ENCODE data around the gene ARFIP1. TPM values are rescaled to one million over a fixed set of nuclear protein-coding genes. Genes with fewer than 3 reads are reported as not detected.

Gene ARFIP1
- total and polyA plus RNA-seq, 2 of the 8 experiments (the other 6 are each of a cell fraction or from before 2014, with no cell fraction given) = 13.5 to 38.0 TPM

GRCh38 chr4:152731997-152732396, 47.8 kb upstream of the ARFIP1 start:
- Histone ChIP-seq H2BK12ac (ENCODE audit: low read depth, low read length) (no peak overlapping the region), H3K4me2 (ENCODE audit: insufficient read depth in 1 of 2, low read depth in 2 of 2, low read length in 2 of 2) (no peak overlapping the region), H2BK5ac (ENCODE audit: low read depth, low read length) (no peak overlapping the region), H3K23me2 (ENCODE audit: low read depth, low read length) (no peaks in the 10 kb centered on the region; the same call in 1 of the 2 replicates), H2BK15ac (ENCODE audit: low read length) (no peak overlapping the region), H3K23ac (ENCODE audit: insufficient read length) (no peak overlapping the region), H3K9ac (replicated peaks in 1 of 4; ENCODE audit: extremely low read depth in 1 of 4, low read depth in 3 of 4, low read length in 3 of 4) (no peak overlapping the region), H3K56ac (replicated peaks; ENCODE audit: insufficient read length, low read depth, low read length) (no peak overlapping the region), H3K27ac (ENCODE audit: low read depth, low read length) (no peak overlapping the region), H3K27me3 (replicated peaks in 1 of 4; ENCODE audit: control insufficient read depth in 3 of 4, extremely low read depth in 1 of 4, insufficient read depth in 3 of 4, low read length in 3 of 4) (no peaks in the 10 kb centered on the region; a peak in 1 of 7 replicates), H4K91ac (replicated peaks; ENCODE audit: insufficient read length, low read length) (no peak overlapping the region), H3K18ac (ENCODE audit: extremely low read depth, low read length) (no peak overlapping the region), H2AFZ (ENCODE audit: low read length) (0 out of 2 replicates have a peak overlapping the region, but pooled peaks have one; percentile 17), H4K5ac (ENCODE audit: insufficient read length, low read depth, low read length) (no peak overlapping the region), H2AK5ac (ENCODE audit: low read depth, low read length) (no peak overlapping the region), H3K4ac (replicated peaks; ENCODE audit: insufficient read length, low read depth, low read length) (no peak overlapping the region), H3K9me3 (ENCODE audit: insufficient read depth in 2 of 2, low read depth in 1 of 2, low read length in 1 of 2) (no peaks in the 10 kb centered on the region), H3K4me3 (ENCODE audit: extremely low read depth in 1 of 4, insufficient read depth in 2 of 4, low read depth in 3 of 4, low read length in 4 of 4) (no peak overlapping the region), H2BK20ac (ENCODE audit: low read length) (no peak overlapping the region), H4K8ac (ENCODE audit: extremely low read depth, insufficient read depth, low read length) (no peak overlapping the region), H3K79me2 (ENCODE audit: control insufficient read depth in 1 of 2, insufficient read depth in 2 of 2, low read length in 2 of 2) (no peaks in the 10 kb centered on the region), H3K36me3 (ENCODE audit: control insufficient read depth in 2 of 4, insufficient read depth in 4 of 4, low read length in 3 of 4) (no peaks in the 10 kb centered on the region), H3K14ac (ENCODE audit: insufficient read length) (no peak overlapping the region), H3K4me1 (replicated peaks in 1 of 4; ENCODE audit: control insufficient read depth in 3 of 4, insufficient read depth in 4 of 4, low read length in 3 of 4) (peaks cover 0 to 4% (median 2%) of the 10 kb centered on the region in 4 experiments; a peak in 3 of 7 replicates), H2BK120ac (replicated peaks; ENCODE audit: low read depth, low read length) (no peak overlapping the region), H3K79me1 (ENCODE audit: low read depth, low read length) (no peaks in the 10 kb centered on the region), H4K20me1 (replicated peaks in 1 of 2; ENCODE audit: control insufficient read depth in 1 of 2, insufficient read depth in 2 of 2, low read length in 2 of 2) (no peaks in the 10 kb centered on the region)
- ChIA-PET CTCF (ENCODE audit: partially characterized antibody) (interaction anchor here (1.6 to 2.5 kb wide), 2 partner anchors 26 to 231 kb away, joined by 3 to 6 read pairs; no protein-coding TSS in a partner anchor), POLR2A (ENCODE audit: partially characterized antibody) (no interaction called here)
- FAIRE-seq (no peak), DNase-seq (ENCODE audit: low read depth in 1 of 2, low spot score in 2 of 2) (no peak)
- 95% methylated on average over 2 of the region's 2 CpGs; no CpG with 5 or more reads in 1 of the 2 experiments for WGBS, 2 experiments (ENCODE audit: extremely low coverage in 1 of 2, insufficient coverage in 1 of 2, insufficient read length in 1 of 2, insufficient replicate concordance in 2 of 2, low coverage in 1 of 2, low lambda C conversion rate in 2 of 2, missing lambda C conversion rate in 1 of 2)
- TF ChIP-seq ASH2L (IDR thresholded peaks at IDR 0.05; ENCODE audit: low read length) (no peak), RXRA (IDR thresholded peaks at IDR 0.05; ENCODE audit: insufficient read depth, low read depth, low read length) (no peak), GTF2F1 (IDR thresholded peaks at IDR 0.05; ENCODE audit: borderline replicate concordance, low read depth, low read length) (no peak), POU5F1 (IDR thresholded peaks at IDR 0.05; ENCODE audit: low read depth, low read length) (no peak), TBP (IDR thresholded peaks at IDR 0.05; ENCODE audit: low read depth, low read length) (no peak), NANOG (IDR thresholded peaks at IDR 0.05; ENCODE audit: insufficient read depth, low read depth, low read length, poor library complexity, severe bottlenecking) (no peak), JUN (IDR thresholded peaks at IDR 0.05; ENCODE audit: low read depth, low read length) (no peak), SIRT6 (IDR thresholded peaks at IDR 0.05; ENCODE audit: low read length) (no peak), EZH2 (IDR thresholded peaks at IDR 0.05; ENCODE audit: low read depth, low read length, severe bottlenecking) (no peak), RNF2 (IDR thresholded peaks at IDR 0.05; ENCODE audit: borderline replicate concordance, low read depth, low read length, missing control alignments, poor library complexity, severe bottlenecking) (no peak), NRF1 (IDR thresholded peaks at IDR 0.05; ENCODE audit: low read depth, low read length) (no peak), SIN3A (conservative IDR thresholded peaks at IDR 0.05 in 1 of 2, IDR thresholded peaks at IDR 0.05 in 1 of 2; ENCODE audit: low read depth in 1 of 2, low read length in 2 of 2) (no peak), CHD1 (IDR thresholded peaks at IDR 0.05; ENCODE audit: low read depth, low read length) (no peak)
- TF ChIP-seq, protein P1, sequence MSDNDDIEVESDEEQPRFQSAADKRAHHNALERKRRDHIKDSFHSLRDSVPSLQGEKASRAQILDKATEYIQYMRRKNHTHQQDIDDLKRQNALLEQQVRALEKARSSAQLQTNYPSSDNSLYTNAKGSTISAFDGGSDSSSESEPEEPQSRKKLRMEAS (IDR thresholded peaks at IDR 0.05) = no peak
